ENCODE data around the gene NFATC4. TPM values are rescaled to one million over a fixed set of nuclear protein-coding genes. Genes with fewer than 3 reads are reported as not detected.

The NFATC4 gene
- total and polyA plus RNA-seq, 10 of the 15 experiments (the other 5 are each of a cell fraction or from before 2014, with no cell fraction given), result 0.97 to 14.3 (median 4.9) TPM

- ChIA-PET SMC1A (ENCODE audit: uncharacterized antibody, unreplicated experiment) (interaction anchor here (3.6 kb wide), 1 partner anchor 60 kb away, joined by 18 read pairs; no protein-coding TSS in a partner anchor), RAD21 (ENCODE audit: unreplicated experiment) (no interaction called here), POLR2A (no interaction called here), CTCF (interaction anchor here (0.7 to 10.8 kb wide), 5 partner anchors 20 to 941 kb away, joined by 3 to 452 read pairs (median 8); partner anchors contain the start of genes ADCY4 and RIPK3)
- no peaks in the 10 kb centered on the region for H3K36me3 ChIP-seq (ENCODE audit: control insufficient read depth in 2 of 2, insufficient read depth in 2 of 2, low read length in 1 of 2)
- peaks cover 5% of the 10 kb centered on the region for H3K4me1 ChIP-seq (ENCODE audit: control insufficient read depth, insufficient read depth, low read length)
- FAIRE-seq (no peak), DNase-seq (ENCODE audit: low read depth, low spot score) (no peak), ATAC-seq (no peak)
- peaks cover 18% of the 10 kb centered on the region for H3K79me2 ChIP-seq (ENCODE audit: control insufficient read depth, insufficient read depth, low read length)
- in situ Hi-C loops (cut with MboI) (no loop called here), intact Hi-C loops (cut with micrococcal nuclease; ENCODE audit: unreplicated experiment) (no loop called here)
- TF ChIP-seq ATF7 (IDR thresholded peaks at IDR 0.05; ENCODE audit: low read depth), result no peak
- no peak for TF ChIP-seq ELK1 (IDR thresholded peaks at IDR 0.05; ENCODE audit: low read depth, low read length)
- no peak for TF ChIP-seq E4F1 (IDR thresholded peaks at IDR 0.05; ENCODE audit: borderline replicate concordance, partially characterized antibody)
- no peak for TF ChIP-seq TARDBP (IDR thresholded peaks at IDR 0.05; ENCODE audit: borderline replicate concordance)
- no peak for TF ChIP-seq MYC (IDR thresholded peaks at IDR 0.05; ENCODE audit: insufficient read depth, insufficient read length, insufficient replicate concordance, low read length, severe bottlenecking)
- no peak for TF ChIP-seq JUND (IDR thresholded peaks at IDR 0.05; ENCODE audit: low read depth, low read length)
- TF ChIP-seq DPF2 (IDR thresholded peaks at IDR 0.05), result no peak
- no peak for TF ChIP-seq PKNOX1 (IDR thresholded peaks at IDR 0.05)
- TF ChIP-seq IRF5 (IDR thresholded peaks at IDR 0.05; ENCODE audit: borderline replicate concordance), result no peak
- TF ChIP-seq ZNF217 (IDR thresholded peaks at IDR 0.05), result no peak
- TF ChIP-seq TCF7 (IDR thresholded peaks at IDR 0.05; ENCODE audit: borderline replicate concordance), result no peak
- TF ChIP-seq ZNF24 (IDR thresholded peaks at IDR 0.05), result no peak
- no peak for TF ChIP-seq ZBED1 (IDR thresholded peaks at IDR 0.05; ENCODE audit: borderline replicate concordance)
- no peak for TF ChIP-seq SMARCA5 (IDR thresholded peaks at IDR 0.05)
- TF ChIP-seq IRF4 (IDR thresholded peaks at IDR 0.05; ENCODE audit: low read depth, low read length), result no peak
- no peak overlapping the region for H3K27ac ChIP-seq (ENCODE audit: control insufficient read depth, insufficient read depth)
- H4K20me1 ChIP-seq (ENCODE audit: control insufficient read depth, insufficient read depth), result no peaks in the 10 kb centered on the region
- no peak overlapping the region for H2AFZ ChIP-seq (ENCODE audit: control insufficient read depth, low read depth, low read length)
- WGBS (ENCODE audit: insufficient coverage, insufficient replicate concordance, low lambda C conversion rate, missing lambda C conversion rate), result 64% methylated on average over 2 of the region's 2 CpGs
- no peaks in the 10 kb centered on the region for H3K9me3 ChIP-seq (replicated peaks; ENCODE audit: control insufficient read depth, insufficient read depth, low read length)
- no peak overlapping the region for H3K4me2 ChIP-seq (ENCODE audit: control insufficient read depth, insufficient read depth)
- no peak overlapping the region for H3K4me3 ChIP-seq
- no peaks in the 10 kb centered on the region for H3K27me3 ChIP-seq (replicated peaks in 1 of 2; ENCODE audit: control insufficient read depth in 2 of 2, insufficient read depth in 2 of 2, low read length in 1 of 2)
- H3K9ac ChIP-seq (ENCODE audit: control insufficient read depth, insufficient read depth, low read length), result no peak overlapping the region
- no TSS peak for BruUV-seq (replicated peaks)
These were observed 58.3 kb downstream of the NFATC4 start for GRCh38 chr14:24426150-24426911.
